ENCODE results near the gene SLC9A9.

GRCh38 chr3:143333367-143333766, 514.9 kb downstream of the SLC9A9 start:
- TF ChIP-seq ZFP3 (CRISPR knock-in tag; IDR thresholded peaks at IDR 0.05) (no peak), TOX (CRISPR knock-in tag; IDR thresholded peaks at IDR 0.05; ENCODE audit: borderline replicate concordance) (no peak), ISL1 (CRISPR knock-in tag; IDR thresholded peaks at IDR 0.05) (no peak), ARNTL (CRISPR knock-in tag; IDR thresholded peaks at IDR 0.05; ENCODE audit: borderline replicate concordance, low read depth) (no peak), TCF4 (CRISPR knock-in tag; IDR thresholded peaks at IDR 0.05; ENCODE audit: borderline replicate concordance) (no peak), ZNF70 (CRISPR knock-in tag; IDR thresholded peaks at IDR 0.05) (no peak), CREB5 (CRISPR knock-in tag; IDR thresholded peaks at IDR 0.05; ENCODE audit: low read depth) (no peak), OSR1 (CRISPR knock-in tag; IDR thresholded peaks at IDR 0.05) (no peak), PPARA (CRISPR knock-in tag; IDR thresholded peaks at IDR 0.05; ENCODE audit: borderline replicate concordance) (no peak), RARB (CRISPR knock-in tag; IDR thresholded peaks at IDR 0.05) (no peak), ZC3H10 (CRISPR knock-in tag; IDR thresholded peaks at IDR 0.05) (no peak), ZNF8 (CRISPR knock-in tag; IDR thresholded peaks at IDR 0.05) (no peak)
